GM21619 (cell line): Measurements from ENCODE around the gene SEMA4D.

ENCODE experiments used
- ATAC-seq: cut with Tn5 transposase; IDR thresholded peaks from one replicate; pipeline ENCODE4 v1.9.1; 2021; ENCODE audit not compliant: unreplicated experiment

The SEMA4D gene

DNA sequence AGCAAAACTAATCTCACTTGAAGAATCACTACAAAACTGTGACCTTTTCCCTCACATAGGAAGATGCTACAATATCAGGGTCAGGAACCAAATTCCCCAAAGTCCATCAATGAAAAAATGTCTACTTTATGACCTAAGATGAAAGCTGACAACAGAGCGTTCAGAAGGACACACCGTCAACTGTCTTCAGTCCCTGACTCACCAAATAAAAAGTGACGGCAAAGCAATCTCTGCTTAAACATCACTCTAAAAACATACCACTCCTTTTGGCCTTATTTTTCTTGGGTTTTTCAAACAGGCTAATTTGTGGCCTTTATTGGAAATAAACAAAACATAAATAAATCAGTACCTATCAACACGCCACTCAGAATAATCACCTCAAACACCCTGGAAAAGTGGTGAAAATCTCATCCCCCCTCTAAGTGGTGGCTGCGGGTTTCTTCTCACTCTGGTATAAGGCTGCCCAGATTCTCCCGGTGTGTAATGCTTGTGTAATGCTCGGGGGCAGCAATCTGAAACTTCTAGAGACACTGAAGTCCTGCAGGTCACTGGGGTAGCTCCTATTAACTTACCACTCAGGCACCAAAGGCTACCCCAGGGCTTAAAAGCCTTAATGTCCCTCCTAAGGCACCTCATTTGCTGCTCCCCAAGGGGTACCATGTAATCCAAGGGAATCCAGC is 29.5 kb downstream of the SEMA4D start:
- ATAC-seq, result no peak

DNA sequence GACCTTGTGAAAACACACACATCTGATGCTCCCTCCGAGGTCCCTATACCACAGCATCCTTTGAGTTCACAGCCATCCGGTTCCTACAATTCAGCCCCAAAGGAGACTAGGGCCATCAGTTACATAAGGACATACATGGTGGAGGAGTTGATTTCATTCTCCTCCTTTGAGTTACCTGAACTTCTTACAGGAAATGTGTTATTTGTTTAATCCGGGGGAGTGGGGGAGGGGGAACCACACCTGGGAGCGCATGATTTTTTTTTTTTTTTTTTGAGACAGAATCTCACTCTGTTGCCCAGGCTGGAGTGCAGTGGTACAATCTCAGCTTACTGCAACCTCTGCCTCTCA is 30.7 kb downstream of the SEMA4D start:
- ATAC-seq, result peak; percentile 18

DNA sequence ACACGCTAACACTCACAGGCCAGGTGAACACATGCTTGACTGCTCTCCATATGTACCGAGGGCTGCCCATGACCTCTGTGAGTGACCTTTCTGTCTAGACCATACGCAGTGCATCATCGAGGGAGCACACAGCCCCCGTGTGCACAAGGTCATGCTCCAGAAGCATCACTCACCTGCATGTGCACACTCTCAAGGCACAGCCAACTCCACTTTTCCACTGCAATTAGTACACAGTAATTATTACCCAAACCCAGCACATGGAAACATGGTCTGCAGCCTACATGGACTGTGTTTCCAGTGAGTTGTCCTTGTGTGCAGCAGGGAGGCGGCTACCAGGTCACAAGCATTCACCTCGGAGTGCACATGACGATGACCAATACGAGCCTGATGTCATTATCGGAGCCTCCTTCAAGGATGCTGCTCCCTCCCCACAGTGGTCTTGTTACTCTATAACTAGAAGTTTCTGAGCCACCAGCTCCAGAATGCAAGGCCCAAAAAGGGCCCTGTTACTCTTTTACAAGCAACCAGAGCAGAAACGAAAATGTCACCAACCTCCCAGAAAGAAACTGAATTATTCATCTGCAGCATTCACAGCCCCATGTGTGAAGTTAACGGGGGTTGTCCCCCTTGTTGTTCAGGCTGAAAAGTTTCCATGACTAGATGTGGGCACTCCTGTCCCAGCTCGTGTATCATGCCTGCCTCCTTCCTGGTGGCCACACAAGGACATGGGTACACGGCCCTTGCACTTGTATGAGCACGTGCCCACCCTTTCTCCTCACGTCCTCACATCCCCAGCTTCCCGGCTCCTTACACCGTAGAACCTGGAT is 31.2 kb downstream of the SEMA4D start:
- ATAC-seq, result peak; percentile 72

DNA sequence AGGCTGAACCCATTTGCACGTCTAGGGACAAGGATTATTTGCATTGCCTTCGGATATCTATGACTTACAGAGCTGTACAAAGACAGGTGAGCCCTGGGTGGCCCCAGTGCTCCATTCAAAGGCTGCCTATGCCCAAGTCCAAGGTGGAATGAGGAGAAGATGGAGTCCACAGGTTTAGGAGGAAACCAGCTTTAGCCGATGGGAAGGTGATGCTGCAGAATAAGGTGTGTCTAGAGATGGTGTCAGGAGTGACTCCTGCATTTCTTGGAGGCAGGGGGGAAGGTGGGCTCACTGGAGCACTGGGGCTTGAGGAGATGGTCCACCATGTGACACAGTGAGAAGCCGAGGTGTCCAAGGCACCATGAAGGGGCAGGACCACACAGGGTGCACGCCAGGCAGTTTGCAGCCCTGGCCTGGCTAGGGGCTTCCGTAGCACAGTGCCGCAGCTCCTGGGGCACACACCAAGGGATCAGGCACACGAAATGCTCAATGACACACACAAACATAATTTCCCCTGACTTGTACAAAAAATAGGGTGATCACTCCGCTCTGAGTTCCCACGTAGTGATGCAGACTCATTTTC is 32.1 kb downstream of the SEMA4D start:
- no peak for ATAC-seq

DNA sequence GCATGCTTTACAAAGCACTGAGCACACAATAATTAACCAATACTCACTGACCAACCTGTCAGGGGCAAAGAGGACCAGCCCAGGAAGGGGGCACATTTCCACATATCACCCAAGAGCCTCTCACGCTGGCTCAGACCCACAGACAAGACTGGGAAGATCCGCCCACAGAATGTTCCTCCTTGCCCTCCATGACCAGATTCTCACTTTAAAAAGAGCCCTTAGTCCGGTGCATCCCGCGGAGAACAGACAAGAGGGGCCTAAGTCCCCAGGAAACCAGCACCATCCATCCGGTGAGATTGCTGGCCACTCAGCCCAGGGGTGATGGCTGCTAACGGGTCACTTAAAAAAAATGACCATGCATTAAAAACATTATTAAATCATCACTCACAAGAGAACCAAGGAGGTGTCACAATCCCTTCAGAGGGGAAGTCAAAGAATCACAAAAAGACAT is 32.9 kb downstream of the SEMA4D start:
- peak; percentile 2 for ATAC-seq

DNA sequence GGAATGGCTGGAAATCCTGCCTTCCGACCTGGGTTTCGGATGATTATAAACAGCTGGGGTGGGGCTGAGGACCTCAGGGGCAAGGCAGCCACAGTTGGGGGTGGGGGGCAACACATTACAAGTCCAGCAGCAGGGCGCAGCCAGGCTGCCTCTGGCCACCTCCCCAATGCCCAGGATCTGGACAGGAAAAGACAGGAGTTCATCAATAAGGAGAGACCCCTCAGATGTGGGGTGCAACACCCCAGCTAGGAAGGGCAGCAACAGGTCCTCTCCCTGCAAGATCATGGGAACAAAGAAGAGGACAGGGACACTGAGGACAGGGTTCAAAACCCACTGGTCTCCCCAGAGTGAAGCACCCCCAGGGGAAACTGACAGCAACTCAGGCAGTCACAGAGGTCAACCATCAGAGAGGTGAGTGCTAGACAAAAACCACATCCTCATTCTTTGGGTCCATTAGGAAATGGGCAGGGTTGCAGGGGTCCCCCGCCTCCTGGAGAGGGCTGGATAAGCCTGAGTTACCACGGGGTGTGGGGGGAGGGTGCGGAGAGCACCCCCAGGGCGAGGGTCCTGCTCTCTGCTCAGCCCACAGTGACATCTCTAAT is 33.5 kb downstream of the SEMA4D start:
- peak; percentile 31 for ATAC-seq

DNA sequence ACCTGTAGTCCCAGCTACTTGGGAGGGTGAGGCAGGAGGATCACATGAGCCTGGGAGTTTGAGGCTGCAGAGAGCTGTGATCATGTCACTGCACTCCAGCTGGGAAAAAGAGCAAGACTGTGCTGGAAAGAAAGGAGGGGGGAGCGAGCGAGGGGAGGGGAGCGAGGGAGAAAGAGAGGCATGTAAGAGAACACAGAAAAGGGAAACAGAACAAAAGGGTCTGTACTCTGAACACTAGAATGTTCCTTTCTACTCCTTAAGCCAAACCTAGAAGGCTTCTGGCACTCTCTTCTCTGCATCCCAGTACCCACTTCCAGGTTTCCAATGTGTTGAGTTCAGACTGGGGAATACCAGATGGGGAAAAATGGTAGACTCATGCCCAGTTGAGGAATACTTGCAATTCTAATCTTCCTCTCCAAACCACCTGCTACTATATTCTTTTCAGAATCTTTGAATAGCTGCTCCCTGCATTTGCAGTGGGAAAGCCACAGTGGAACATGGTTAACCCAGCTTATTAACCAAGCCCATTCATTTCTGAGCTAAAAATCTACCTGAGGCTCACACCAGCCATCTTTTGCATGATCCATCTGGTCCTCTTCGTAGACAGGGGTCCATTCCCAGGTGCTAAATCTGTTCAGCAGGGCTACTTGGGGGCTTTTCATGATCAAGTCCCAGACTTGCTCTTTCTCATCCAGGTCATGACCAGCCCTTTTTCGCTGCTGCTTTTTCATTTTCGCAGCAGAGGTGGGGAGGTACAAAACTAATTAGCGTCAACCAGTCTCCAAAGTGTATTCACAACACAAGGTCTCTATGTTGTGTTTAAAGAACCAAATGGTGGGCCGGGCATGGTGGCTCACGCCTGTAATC is 34.9 kb downstream of the SEMA4D start:
- ATAC-seq, result no peak

DNA sequence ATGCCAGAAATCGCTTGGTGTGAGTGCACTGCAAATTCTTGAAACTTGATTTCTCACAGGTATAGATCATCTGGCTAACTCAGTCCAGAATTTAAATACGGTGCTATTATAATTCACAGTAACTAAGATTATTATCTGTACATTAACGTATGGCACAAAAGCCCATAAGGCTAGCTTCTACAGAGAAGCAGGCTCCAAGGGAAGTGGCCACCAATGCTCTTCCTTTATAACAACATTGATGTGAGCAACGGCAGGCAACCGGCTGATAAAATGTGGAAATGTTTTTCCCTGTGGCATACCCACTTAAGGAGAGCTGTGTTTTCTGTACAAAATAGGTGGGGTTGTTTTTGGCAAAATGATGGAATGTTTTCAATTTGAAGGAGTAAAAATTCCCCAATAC is 35.7 kb downstream of the SEMA4D start:
- no peak for ATAC-seq

DNA sequence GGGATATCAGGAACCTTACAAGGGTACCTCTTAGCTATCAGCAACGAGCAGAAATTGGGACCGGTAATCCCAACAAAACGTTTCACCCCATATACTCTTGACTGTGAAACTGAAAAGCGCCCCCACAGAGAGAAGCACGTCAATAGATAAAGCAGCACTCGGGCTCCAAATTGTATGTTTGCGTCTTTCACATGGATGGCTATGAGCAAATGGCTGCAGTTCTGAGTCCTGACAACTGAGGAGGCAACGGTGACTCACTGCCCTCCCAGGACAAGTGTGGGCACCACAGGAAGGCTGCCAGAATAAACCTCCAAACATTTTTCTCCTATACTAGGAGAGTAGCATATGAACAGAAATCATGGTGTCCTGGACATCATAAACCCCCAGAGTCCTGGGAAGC is 36.6 kb downstream of the SEMA4D start:
- ATAC-seq, result no peak

DNA sequence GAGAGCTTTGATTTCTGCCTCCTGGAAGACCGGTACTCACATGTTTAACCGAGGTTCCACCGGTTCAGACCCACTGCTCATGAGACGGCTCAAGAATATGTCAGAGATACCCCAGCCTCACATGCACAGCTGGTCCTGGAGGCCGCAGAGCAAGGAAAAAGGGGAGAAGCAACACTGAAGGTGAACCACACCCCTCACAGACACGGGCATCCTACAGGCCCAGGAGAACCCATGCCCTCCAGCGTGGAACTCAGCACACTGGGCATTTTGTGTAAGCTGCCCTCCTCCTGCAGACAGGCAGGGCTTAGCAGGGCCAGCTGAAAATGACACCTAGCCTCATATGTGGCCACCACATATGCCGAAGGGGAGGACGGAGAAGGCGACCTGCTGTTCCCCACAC is 37.4 kb downstream of the SEMA4D start:
- no peak for ATAC-seq

DNA sequence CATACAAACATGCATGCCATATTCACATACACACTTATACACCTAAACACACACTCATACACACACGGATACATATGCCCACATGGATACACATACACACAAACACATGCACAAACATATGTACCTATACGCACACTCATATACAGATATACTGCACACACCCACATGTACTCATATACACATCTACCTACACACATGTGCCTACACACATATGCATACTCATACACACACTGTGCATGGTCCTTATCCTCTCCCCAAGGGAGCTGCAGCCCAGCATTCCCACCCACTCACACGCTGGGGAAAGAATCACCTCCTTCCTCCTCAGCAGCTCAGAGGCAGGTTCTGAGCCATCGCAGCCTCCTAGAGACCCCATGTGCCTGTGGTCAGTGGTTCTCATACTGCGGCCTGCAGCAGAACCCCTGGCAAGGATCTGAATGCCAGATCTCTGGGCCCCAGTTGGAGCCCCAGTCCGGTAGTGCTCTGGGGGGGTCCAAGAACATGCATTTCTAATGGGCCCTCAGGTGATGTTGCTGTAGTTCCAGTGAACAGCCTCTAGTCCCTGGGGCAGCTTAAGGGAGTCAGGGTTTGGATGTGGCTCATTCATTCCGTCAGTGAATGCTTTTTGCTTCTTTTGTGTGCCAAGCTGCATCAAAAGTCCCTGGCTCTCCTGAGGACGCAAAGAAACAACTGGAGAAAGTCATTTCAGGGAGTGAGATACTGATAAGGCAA is 39.0 kb downstream of the SEMA4D start:
- no peak for ATAC-seq

DNA sequence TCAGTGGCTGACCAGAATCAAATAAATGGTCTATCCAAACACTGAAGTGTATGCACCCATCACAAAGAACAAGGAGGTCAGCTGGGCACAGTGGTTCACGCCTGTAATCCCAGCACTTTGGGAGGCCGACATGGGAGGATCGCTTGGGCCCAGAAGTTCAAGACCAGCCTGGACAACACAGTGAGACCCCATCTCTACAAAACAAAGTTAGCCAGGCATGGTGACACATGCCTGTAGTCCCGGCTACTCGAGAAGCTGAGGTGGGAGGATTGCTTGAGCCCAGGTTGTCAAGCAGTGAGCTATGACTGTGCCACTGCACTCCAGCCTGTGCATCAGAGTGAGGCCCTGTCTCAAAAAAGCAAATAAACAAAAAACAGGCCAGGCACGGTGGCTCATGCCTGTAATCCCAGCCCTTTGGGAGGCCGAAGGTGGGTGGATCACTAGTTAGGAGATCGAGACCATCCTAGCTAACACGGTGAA is 40.5 kb downstream of the SEMA4D start:
- ATAC-seq, result no peak

DNA sequence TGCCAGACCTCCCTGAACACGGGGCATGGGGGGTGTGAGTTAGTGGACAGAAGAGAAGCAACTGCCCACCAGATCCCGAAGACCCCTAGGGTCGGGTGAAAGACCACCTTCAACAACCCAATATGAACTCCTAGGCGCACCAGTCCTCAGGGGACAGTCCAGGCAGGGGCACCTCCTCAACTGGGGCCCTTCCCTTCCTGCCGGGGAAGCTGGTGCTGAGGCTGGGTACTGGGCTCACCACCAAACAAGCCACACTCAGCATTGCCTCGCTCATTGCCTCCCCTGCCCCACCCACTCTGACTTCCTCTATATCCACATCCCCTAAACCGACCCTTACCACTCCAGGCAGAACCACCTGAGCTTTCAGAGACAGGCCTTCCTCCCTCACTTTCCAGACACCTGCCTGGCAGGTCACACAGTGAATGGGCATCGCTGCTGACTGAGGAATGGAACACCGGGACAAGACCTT is 42.5 kb downstream of the SEMA4D start:
- ATAC-seq, result no peak

DNA sequence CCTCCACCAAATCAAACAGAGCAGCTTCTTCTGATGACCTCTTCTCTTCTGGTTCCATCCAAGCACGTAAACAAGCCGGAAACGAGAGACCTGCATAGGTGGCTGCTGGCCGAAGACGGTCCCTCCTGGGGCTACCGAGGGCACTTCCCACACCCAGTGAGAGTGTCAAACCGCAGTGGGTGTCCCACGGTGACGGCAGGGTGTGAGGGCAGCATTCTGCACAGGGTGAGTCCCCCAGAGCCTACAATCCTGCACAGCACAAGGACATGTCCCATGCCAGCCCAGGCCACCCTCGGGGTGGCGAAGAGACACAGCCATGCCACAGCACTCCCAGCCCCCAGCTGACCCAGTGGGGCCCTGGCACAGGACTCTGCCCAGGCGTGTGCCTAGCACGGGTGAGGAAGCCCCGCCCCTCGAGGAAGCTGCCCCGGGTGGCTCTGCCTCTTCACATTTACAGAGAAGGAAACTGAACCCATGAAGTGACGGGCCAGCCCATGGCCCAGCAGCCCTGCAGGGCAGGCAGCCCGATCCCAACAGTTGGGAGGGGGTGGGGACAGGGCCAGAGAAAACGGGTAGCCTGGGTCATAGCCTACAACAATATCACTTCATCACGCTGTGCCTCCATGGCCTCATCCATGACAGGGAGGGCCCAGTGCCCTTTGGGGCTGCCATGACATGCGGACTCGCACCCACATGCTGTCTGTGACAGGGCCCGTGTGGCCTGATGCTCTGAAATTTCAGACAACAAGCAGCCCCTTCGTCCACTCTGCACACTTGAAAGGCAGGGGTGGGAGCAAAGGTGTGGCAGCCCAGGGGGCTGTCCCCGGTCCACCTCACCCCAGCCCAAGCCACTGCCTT is 43.2 kb downstream of the SEMA4D start:
- ATAC-seq, result no peak

DNA sequence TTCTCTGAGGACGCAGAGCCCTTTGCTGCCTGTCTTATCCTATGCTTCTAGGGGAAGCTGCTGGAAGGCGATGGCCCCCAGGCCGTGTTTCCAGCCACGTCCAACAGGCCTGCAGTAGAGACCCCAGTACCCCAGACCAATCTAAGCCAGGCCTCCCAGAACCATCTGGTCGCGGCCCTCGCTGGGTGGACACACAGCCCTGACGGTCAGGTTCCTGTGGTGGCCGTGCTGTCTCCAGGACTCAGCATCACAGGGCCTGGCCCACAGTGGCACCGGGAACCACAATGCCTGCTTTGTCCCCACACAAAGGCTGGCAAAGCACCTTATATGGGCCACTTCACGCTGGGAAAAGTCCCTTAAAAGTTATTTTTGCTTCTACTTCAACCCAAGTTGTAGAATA is 44.5 kb downstream of the SEMA4D start:
- ATAC-seq, result no peak

DNA sequence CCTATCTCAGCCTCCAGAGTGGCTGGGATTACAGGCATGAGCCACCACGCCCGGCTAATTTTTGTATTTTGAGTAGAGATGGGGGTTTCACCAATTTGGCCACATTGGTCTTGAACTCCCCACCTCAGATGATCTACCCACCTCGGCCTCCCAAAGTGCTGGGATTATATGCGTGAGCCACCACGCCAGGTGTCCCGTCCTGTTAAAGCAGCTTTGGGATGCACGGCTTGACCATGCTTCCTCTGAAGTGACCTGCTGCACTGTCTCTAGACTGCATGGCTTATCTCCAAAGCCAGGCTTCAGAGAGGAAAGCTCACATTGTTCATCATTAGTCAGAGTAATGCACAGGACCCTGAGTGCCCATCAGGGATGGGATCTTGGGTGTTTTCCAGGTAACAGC is 45.4 kb downstream of the SEMA4D start:
- ATAC-seq, result no peak

DNA sequence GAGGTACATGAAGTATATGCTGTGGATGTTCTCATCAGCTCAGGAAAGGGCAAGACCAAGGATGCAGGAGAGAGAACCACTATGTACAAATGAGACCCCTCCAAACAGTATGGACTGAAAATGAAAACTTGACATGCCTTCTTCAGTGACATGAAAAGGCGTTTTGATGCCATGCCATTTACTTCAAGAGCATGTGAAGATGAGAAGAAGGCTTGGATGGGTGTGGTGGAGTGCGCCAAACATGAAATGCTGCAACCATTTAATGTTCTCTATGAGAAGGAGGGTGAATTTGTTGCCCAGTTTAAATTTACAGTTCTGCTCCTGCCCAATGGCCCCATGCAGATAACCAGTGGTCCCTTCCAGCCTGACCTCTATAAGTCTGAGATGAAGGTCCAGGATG is 47.7 kb downstream of the SEMA4D start:
- ATAC-seq, result no peak

DNA sequence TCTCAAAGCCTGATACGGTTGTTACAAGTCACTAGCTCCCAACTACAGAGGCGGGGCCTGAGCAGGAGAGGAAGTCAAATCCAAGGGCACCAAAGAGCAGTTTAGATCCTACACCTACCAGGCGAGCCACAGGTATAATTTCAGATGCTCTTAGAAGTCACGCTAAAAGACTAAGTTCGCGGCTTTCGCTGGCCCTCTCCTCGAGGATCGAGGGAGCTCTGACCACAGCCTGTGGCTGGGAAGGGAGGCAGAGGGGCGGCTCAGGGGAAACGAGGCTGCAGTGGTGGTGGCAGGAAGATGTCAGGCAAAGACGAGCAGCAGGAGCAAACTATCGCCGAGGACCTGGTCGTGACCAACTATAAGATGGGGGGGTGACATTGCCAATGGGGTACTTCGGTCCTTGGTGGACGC is 48.6 kb downstream of the SEMA4D start:
- no peak for ATAC-seq

DNA sequence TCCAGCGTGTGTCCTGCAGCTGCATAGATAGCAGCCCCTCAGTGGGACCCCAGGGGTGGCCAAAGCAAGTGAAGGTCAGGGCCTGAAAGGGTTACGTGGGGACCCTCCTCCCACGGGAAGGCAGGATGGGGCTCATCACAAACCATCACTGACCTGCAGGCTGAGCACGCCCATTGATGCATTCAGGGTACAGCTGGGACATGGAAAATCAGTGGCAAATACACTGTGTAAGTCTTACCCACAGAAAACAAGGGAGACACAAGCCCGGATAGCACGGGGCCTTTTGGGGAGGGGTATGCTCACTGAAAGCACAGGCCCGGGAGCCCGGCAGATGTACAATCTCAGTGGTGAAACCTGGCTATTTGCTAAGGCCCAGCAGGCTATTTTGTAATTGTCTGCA is 49.1 kb downstream of the SEMA4D start:
- no peak for ATAC-seq
